IPS-15b (cell line): Measurements from ENCODE around the gene OR2S2.

ENCODE experiments used
- H3K27me3 ChIP-seq: one replicate; pipeline ENCODE4 v1.6.1; 2013; ENCODE audit warnings: low read length; ENCODE audit not compliant: control insufficient read depth, insufficient read depth
- H3K36me3 ChIP-seq: one replicate; pipeline ENCODE4 v1.6.1; 2013; ENCODE audit warnings: low read length; ENCODE audit not compliant: control insufficient read depth, insufficient read depth
- H3K4me1 ChIP-seq: one replicate; pipeline ENCODE4 v1.6.1; 2013; ENCODE audit warnings: mild to moderate bottlenecking, low read length; ENCODE audit not compliant: control insufficient read depth, insufficient read depth
- H3K4me3 ChIP-seq: one replicate; pipeline ENCODE4 v1.5.1; 2013; ENCODE audit warnings: low read depth, low read length
- H3K9ac ChIP-seq: one replicate; pipeline ENCODE4 v1.6.1; 2013; ENCODE audit warnings: low read depth, mild to moderate bottlenecking, low read length
- H3K9me3 ChIP-seq: one replicate; pipeline ENCODE4 v1.6.1; 2013; ENCODE audit warnings: mild to moderate bottlenecking, low read length; ENCODE audit not compliant: control insufficient read depth, insufficient read depth

OR2S2 gene

DNA sequence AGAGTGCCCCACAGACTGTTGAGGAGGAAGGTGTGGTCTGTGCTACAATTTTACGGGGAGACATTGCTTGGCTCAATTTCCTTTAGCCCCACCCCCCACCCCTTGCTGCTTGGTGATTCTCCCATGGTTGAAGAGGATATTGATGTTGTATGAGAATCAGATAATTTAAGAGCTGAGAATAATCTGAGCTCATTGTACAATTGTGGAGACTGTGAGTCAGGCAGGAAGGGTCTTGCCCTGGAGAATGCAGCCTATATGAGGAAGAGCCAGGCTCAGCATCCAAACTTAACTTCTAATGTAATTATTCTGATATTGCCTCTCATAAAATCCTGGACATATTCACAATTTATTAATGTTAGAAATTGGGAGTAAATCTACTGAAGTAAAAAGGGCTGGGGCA, 26.1 kb upstream of the OR2S2 start:
- H3K9me3 ChIP-seq: no peaks in the 10 kb centered on the region
- no peak overlapping the region for H3K4me3 ChIP-seq
- peaks cover 2% of the 10 kb centered on the region for H3K27me3 ChIP-seq
- no peaks in the 10 kb centered on the region for H3K36me3 ChIP-seq
- H3K9ac ChIP-seq: no peak overlapping the region
- H3K4me1 ChIP-seq: no peaks in the 10 kb centered on the region

DNA sequence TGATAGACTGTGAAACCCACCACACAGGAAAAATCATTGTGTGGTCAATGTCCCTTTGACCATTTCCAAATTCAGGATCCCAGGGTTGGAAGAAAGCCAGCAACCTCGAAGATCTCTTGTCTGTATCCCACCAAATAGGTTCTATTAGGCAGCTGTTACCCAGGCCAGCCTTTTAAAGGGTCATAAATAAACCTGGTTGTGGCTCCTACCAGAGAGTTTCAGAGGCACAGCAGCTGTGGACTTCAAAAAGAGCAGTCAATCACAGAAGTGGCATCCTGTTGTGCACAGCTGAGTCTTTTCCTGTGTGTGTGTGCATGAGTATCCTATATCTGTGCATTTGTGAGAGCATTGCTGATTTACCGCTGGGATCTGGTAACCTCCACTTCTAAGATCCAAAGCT, 23.7 kb upstream of the OR2S2 start:
- no peaks in the 10 kb centered on the region for H3K27me3 ChIP-seq

DNA sequence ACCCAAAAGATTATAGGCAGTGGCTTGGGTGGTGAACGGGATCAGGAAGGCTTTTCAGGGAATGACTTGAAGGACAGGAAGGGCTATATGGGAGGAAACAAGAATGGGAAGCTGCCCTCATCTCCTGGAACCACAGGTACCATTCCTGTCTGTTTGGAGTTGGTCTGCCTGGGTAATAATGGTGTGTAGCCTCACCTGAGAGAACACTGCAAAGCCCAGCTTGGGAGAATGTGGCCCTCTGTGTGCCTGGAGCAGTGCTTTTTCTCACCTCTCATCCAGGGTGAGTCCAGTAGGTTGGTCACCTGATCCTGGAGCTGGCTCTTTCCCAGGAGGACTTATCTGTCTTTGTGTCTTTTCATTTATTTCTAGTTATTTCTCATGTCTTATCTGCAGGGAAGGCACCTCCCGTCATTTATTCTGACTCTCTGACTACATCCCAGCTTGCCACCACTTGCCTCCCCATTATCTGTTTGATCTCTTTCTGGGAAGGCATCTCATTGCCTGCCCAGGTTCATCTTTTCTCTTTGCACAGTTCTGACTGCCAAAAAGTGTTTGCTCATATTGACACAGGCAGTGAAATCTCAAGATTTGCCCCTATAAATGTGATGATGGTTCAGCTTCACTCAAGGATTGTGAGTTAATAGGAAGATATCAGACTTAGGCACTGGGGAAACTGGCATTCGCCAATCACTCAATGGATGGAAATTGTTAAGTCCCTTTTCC, 22.5 kb upstream of the OR2S2 start:
- Histone ChIP-seq H3K9me3 (no peaks in the 10 kb centered on the region), H3K27me3 (no peaks in the 10 kb centered on the region), H3K4me3 (no peak overlapping the region), H3K36me3 (no peaks in the 10 kb centered on the region), H3K9ac (no peak overlapping the region), H3K4me1 (no peaks in the 10 kb centered on the region)

More for the DNA sequence above, 23.7 kb upstream of the OR2S2 start:
- H3K9ac ChIP-seq: no peak overlapping the region
- H3K36me3 ChIP-seq: no peaks in the 10 kb centered on the region
- H3K4me1 ChIP-seq: no peaks in the 10 kb centered on the region
- H3K4me3 ChIP-seq: no peak overlapping the region
- no peaks in the 10 kb centered on the region for H3K9me3 ChIP-seq

DNA sequence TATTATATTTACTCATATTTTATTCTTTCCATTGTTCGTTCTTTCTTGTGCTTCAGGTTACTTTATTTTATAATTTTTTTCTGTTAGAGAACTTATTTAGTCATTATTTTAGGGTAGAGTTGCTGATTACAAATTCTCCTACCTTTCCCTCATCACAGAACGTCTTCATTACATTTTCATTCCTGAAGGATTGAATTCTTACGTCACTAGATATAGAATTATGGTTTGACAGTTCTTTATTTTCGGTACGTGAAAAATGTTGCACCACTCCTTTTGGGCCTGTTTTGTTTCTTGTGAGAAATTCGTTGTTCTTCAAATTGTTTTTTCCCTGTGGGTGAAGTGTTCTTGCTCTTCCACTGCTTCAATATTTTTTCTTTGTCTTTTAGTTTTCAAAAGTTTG, 20.8 kb upstream of the OR2S2 start:
- H3K27me3 ChIP-seq: no peaks in the 10 kb centered on the region
- no peaks in the 10 kb centered on the region for H3K4me1 ChIP-seq
- H3K4me3 ChIP-seq: no peak overlapping the region
- no peak overlapping the region for H3K9ac ChIP-seq
- H3K9me3 ChIP-seq: no peaks in the 10 kb centered on the region
- H3K36me3 ChIP-seq: no peaks in the 10 kb centered on the region

DNA sequence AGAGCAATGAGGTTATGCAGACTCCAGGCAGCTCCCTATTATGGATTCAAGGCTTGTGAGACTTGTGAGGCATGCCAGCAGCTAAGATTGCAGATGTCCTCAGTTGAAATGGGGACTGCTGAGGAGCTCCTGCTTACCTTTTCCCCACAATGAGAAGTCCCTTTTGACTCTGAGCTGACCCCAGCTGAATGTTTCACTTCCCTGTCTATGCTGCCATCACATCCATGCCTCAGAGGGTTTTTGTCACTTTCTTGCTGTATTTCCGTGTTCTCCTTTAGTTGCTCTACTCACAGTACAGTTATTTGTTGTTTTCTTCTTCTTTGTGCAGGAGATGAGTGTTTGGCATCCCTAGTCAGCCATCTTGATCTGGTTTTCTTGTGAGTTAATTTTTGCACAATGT, 18.8 kb upstream of the OR2S2 start:
- Histone ChIP-seq H3K9me3 (no peaks in the 10 kb centered on the region), H3K4me1 (peaks cover 1% of the 10 kb centered on the region), H3K36me3 (no peaks in the 10 kb centered on the region), H3K4me3 (no peak overlapping the region), H3K9ac (no peak overlapping the region), H3K27me3 (peaks cover 12% of the 10 kb centered on the region)

DNA sequence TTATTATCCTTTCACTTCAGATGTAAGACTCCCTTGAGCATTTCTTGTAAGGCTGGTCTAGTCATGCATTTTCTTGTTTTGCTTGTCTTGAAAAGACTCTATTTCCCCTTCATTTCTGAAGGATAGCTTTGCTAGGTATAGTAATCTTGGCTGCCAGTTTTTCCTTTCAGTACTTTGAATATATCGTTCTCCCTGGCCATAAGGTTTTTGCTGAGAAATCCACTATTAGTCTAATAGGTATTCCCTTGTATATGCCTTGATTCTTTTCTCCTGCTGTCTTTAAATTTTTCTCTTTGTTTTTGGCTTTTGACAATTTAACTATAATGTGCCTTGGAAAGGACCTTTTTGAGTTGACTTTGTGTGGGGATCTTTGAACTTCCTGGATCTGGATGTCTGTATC, 16.8 kb upstream of the OR2S2 start:
- peaks cover 20% of the 10 kb centered on the region for H3K27me3 ChIP-seq
- peaks cover 2% of the 10 kb centered on the region for H3K4me1 ChIP-seq
- no peak overlapping the region for H3K9ac ChIP-seq
- H3K9me3 ChIP-seq: no peaks in the 10 kb centered on the region
- H3K4me3 ChIP-seq: no peak overlapping the region
- H3K36me3 ChIP-seq: no peaks in the 10 kb centered on the region

DNA sequence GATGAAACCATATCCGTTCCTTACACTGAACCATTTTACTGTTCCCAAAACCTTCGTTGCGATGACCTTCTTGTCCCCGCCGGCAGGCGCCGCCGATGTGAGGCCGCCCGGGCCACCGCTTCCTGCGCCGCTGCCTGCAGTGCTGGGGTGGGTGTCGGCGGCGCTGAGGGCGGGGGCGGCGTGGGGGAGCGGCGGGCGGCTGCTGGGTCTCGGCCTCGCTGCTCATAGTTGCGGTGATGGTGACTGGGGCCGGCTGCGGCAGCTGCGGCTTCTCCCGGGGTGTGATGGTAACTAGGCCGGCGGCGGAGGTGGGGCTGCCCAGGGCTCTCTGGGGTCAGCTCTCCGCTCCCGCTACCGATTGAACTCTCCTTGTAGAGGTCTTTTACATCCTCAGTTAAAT, 14.1 kb upstream of the OR2S2 start:
- Histone ChIP-seq H3K9me3 (no peaks in the 10 kb centered on the region), H3K4me1 (peaks cover 2% of the 10 kb centered on the region), H3K9ac (no peak overlapping the region), H3K36me3 (no peaks in the 10 kb centered on the region), H3K27me3 (peaks cover 20% of the 10 kb centered on the region), H3K4me3 (peak overlapping the region; percentile 31)

DNA sequence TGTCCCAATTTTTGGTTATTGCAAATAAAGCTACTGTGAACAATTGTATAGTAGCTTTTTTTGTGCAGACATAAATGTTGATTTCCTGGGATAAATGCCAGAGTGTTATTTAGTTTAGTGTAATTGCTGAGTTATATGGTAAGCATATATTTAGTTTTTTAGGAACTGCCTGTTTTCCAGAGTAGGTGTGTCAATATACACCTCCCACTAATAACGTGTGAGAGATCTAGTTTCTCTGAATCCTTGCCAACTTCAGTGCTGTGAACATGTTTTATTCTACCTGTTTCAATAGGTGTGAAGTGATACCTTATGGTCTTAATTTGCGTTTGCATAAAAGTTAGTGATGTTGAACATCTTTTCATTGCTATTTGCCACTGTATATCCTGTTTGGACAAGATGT, 9.1 kb upstream of the OR2S2 start:
- H3K4me3 ChIP-seq: no peak overlapping the region
- no peaks in the 10 kb centered on the region for H3K9me3 ChIP-seq
- no peaks in the 10 kb centered on the region for H3K36me3 ChIP-seq
- peaks cover 4% of the 10 kb centered on the region for H3K4me1 ChIP-seq
- no peak overlapping the region for H3K9ac ChIP-seq
- peaks cover 21% of the 10 kb centered on the region for H3K27me3 ChIP-seq

DNA sequence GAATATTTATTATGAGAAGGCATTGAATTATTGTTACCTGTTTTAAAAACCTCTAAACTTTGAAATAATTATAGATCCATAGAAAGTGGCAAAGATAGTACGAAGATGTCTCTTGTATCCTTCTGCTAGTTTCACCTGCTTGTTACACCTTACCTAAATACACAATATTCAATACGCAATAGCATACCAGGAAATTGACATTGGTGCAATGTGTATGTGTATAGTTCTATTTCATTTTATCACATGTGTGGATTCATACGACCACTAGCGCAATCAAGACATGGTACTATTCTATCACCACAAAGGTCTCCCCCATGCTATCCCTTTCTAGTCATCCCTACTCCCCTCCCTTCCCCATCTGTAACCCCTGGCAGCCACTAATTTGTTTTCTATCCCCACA, 8.5 kb upstream of the OR2S2 start:
- no peak overlapping the region for H3K4me3 ChIP-seq
- peaks cover 19% of the 10 kb centered on the region for H3K27me3 ChIP-seq
- no peaks in the 10 kb centered on the region for H3K9me3 ChIP-seq
- H3K36me3 ChIP-seq: no peaks in the 10 kb centered on the region
- no peak overlapping the region for H3K9ac ChIP-seq
- peaks cover 2% of the 10 kb centered on the region for H3K4me1 ChIP-seq

DNA sequence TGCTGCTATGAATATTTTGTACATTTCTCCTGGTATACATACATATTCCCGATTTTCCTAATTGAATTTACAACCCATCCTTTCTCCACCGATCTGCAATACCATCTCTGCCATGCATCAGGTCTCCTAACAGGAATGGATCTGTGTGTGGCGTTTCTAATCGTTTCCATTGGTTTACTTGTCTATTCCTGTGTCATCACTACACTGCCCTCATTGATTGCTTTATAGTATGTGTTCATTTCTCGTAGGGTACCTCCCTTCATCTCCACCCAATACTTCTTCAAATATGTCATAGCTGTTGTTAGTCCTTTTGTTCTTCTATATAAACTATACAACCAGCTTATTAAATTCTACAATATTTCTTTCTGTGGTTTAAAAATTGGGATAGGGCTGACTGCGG, 7.1 kb upstream of the OR2S2 start:
- no peaks in the 10 kb centered on the region for H3K36me3 ChIP-seq
- no peak overlapping the region for H3K4me3 ChIP-seq
- peaks cover 23% of the 10 kb centered on the region for H3K27me3 ChIP-seq
- H3K9me3 ChIP-seq: no peaks in the 10 kb centered on the region
- H3K9ac ChIP-seq: no peak overlapping the region
- peaks cover 2% of the 10 kb centered on the region for H3K4me1 ChIP-seq

DNA sequence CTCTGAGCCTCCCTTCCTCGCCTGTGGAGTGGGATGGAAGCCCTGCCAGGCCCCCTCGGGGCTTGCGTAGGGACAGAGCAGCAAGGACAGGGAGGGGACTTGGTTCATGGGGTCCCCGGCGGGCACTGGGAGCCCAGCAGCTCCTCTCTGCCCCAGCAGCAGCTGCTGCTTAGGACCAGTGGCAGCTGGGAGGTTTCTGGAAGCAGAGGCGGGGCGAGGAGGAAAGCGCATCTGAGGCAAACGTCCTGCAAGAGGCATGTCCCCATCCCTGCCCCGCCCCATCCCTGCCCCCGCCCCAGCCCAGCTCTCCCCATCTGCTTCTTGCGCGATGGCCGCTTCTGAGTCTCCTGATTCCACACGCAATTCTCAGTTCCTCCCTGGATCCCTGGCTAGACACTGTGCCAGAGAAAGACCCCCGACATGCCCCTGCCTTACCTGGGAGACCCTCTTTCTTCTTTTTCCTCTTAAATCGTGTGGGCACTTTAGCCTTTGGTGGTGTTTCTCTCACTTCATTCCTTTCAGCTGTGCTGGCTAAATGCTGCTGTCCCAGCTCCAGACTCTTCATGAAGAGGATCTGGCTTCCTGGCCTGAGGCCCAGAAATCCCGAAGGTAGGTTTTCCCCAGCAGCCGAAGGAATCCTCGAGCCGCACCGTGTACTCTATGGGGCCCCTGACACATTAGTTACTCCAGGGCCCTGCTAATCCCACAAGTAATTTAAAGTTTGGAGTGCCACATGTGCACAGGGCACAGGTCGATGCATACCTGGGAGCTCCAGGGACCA, 4.4 kb upstream of the OR2S2 start:
- Histone ChIP-seq H3K4me3 (peak overlapping the region; percentile 46), H3K4me1 (peaks cover 2% of the 10 kb centered on the region), H3K9me3 (no peaks in the 10 kb centered on the region), H3K9ac (no peak overlapping the region), H3K27me3 (peaks cover 32% of the 10 kb centered on the region), H3K36me3 (no peaks in the 10 kb centered on the region)

DNA sequence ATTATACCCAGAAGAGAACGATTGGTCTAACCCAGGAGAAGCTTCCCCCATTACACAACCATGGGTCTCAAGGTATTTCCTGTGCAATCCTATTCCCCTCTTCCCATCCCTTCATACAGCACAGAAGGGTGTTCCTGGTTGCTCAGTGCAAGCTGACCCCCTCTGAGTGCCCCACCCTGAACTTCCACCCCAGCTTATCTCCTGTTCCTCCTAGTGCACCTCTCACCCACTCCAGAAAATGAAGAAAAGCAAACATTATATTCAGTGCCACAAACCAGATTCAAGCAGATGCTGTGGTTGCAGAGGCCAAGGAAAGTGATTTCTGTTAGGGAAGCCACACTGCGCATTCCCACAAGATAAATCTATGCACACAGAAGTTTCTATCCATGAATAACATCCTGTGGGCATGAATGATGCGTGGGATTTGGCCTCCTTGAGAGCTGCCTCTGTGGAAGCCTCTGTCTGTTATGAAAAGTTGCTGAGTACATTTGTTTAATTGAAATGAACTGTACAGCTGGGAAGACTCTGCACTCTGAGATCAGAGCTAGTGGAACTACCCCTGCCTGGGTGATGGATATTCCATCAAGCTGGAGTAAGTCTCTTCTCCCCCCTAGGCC, 2.2 kb upstream of the OR2S2 start:
- no peak overlapping the region for H3K4me3 ChIP-seq
- no peak overlapping the region for H3K9ac ChIP-seq
- no peaks in the 10 kb centered on the region for H3K36me3 ChIP-seq
- H3K9me3 ChIP-seq: no peaks in the 10 kb centered on the region
- peaks cover 32% of the 10 kb centered on the region for H3K27me3 ChIP-seq
- peaks cover 2% of the 10 kb centered on the region for H3K4me1 ChIP-seq
